Chondrocyte (in vitro differentiated cells): Measurements from ENCODE around the gene PRKAG1. TPM values are rescaled to one million over a fixed set of nuclear protein-coding genes. Genes with fewer than 3 reads are reported as not detected.

ENCODE experiments used
- DNase-seq: peaks from one replicate; pipeline ENCODE4 v3.0.0; 2021; ENCODE audit warnings: mixed read lengths, low spot score
- H3K27ac Mint-ChIP-seq: one replicate; pipeline ENCODE4 v1.8.0; 2021; ENCODE audit warnings: mild to moderate bottlenecking, moderate library complexity, mixed read lengths; ENCODE audit not compliant: unreplicated experiment
- H3K27me3 Mint-ChIP-seq: 2 replicates; pipeline ENCODE4 v1.8.0; 2021; ENCODE audit warnings: low read depth, mixed read lengths
- H3K36me3 Mint-ChIP-seq: 2 replicates; pipeline ENCODE4 v1.8.0; 2021; ENCODE audit warnings: low read depth, mixed read lengths
- H3K4me1 Mint-ChIP-seq: 2 replicates; pipeline ENCODE4 v1.8.0; 2021; ENCODE audit warnings: low read depth, mild to moderate bottlenecking, mixed read lengths
- H3K4me3 Mint-ChIP-seq: one replicate; pipeline ENCODE4 v1.8.0; 2021; ENCODE audit warnings: mild to moderate bottlenecking, moderate library complexity, mixed read lengths; ENCODE audit not compliant: unreplicated experiment
- H3K9me3 Mint-ChIP-seq: 2 replicates; pipeline ENCODE4 v1.8.0; 2021; ENCODE audit warnings: low read depth, mixed read lengths
- CTCF ChIP-seq: fragments of 200-600 bp; sonication (generic); IDR thresholded peaks from 2 replicates; pipeline ENCODE4 v1.5.0; 2021; ENCODE audit warnings: antibody characterized with exemption, mild to moderate bottlenecking, moderate library complexity
- total RNA-seq: library from RNA; stranded (reverse); gene quantifications from 3 replicates; pipeline ENCODE4 v1.2.1, GENCODE V29; 2021

The PRKAG1 gene
- total RNA-seq, 1 donor from 2014 or later = 61.7 TPM

GRCh38 chr12:49022558-49023178, 4.1 kb upstream of the PRKAG1 start:
- Mint-ChIP-seq H3K4me1 (peaks cover 16% of the 10 kb centered on the region), H3K9me3 (no peaks in the 10 kb centered on the region), H3K36me3 (peaks cover 24% of the 10 kb centered on the region), H3K4me3 (no peak overlapping the region), H3K27ac (no peak overlapping the region), H3K27me3 (no peaks in the 10 kb centered on the region)
- no peak for TF ChIP-seq CTCF
- DNase-seq = no peak

- H3K27ac Mint-ChIP-seq = peak overlapping the region; percentile 2
- no peaks in the 10 kb centered on the region for H3K9me3 Mint-ChIP-seq
- H3K4me1 Mint-ChIP-seq = peaks cover 28% of the 10 kb centered on the region
- no peaks in the 10 kb centered on the region for H3K27me3 Mint-ChIP-seq
- no peak for DNase-seq
- peaks cover 22% of the 10 kb centered on the region for H3K36me3 Mint-ChIP-seq
- no peak for TF ChIP-seq CTCF
- no peak overlapping the region for H3K4me3 Mint-ChIP-seq
Measured at GRCh38 chr12:49021292-49021915, 2.8 kb upstream of the PRKAG1 start.

GRCh38 chr12:49020441-49020840, 1.9 kb upstream of the PRKAG1 start:
- H3K9me3 Mint-ChIP-seq = no peaks in the 10 kb centered on the region
- no peaks in the 10 kb centered on the region for H3K27me3 Mint-ChIP-seq
- peak overlapping the region; percentile 63 for H3K27ac Mint-ChIP-seq
- H3K4me3 Mint-ChIP-seq = no peak overlapping the region
- H3K4me1 Mint-ChIP-seq = peaks cover 35% of the 10 kb centered on the region
- no peak for TF ChIP-seq CTCF
- DNase-seq = no peak
- peaks cover 16% of the 10 kb centered on the region for H3K36me3 Mint-ChIP-seq

- Mint-ChIP-seq H3K36me3 (peaks cover 12% of the 10 kb centered on the region), H3K4me3 (peak overlapping the region; percentile 90), H3K9me3 (no peaks in the 10 kb centered on the region), H3K27me3 (no peaks in the 10 kb centered on the region), H3K27ac (peak overlapping the region; percentile 100), H3K4me1 (peaks cover 43% of the 10 kb centered on the region)
- DNase-seq = no peak
- peak; percentile 61 for TF ChIP-seq CTCF
Measured at GRCh38 chr12:49019443-49020324, 1.1 kb upstream of the PRKAG1 start.

- Mint-ChIP-seq H3K27me3 (no peaks in the 10 kb centered on the region), H3K9me3 (no peaks in the 10 kb centered on the region), H3K4me3 (peak overlapping the region; percentile 90), H3K27ac (peak overlapping the region; percentile 100), H3K4me1 (peaks cover 43% of the 10 kb centered on the region), H3K36me3 (peaks cover 11% of the 10 kb centered on the region)
- no peak for DNase-seq
- no peak for TF ChIP-seq CTCF
Measured at GRCh38 chr12:49019120-49019430, 499 bp upstream of the PRKAG1 start.
